ENCODE measurements around the gene TET2.
A peak's percentile ranks its signal among the peaks of the same experiment; 100 is the strongest.

Gene TET2

DNA sequence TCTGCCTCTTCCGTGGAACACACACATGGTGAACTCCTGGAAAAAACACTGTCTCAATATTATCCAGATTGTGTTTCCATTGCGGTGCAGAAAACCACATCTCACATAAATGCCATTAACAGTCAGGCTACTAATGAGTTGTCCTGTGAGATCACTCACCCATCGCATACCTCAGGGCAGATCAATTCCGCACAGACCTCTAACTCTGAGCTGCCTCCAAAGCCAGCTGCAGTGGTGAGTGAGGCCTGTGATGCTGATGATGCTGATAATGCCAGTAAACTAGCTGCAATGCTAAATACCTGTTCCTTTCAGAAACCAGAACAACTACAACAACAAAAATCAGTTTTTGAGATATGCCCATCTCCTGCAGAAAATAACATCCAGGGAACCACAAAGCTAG, 87.9 kb downstream of the TET2 start:
- no peak for DNase-seq (ENCODE audit: low spot score)

- no peak for DNase-seq (ENCODE audit: low spot score)
Observed at GRCh38 chr4:105236202-105236915, 89.7 kb downstream of the TET2 start.

GRCh38 chr4:105236916-105237311, 90.2 kb downstream of the TET2 start:
- no peak for DNase-seq (ENCODE audit: low spot score)

- DNase-seq (ENCODE audit: low spot score), result no peak
Observed at GRCh38 chr4:105240037-105240436, 93.4 kb downstream of the TET2 start.

GRCh38 chr4:105241451-105241850, 94.8 kb downstream of the TET2 start:
- DNase-seq (ENCODE audit: low spot score), result no peak

GRCh38 chr4:105243446-105243845, 96.8 kb downstream of the TET2 start:
- no peak for DNase-seq (ENCODE audit: low spot score)

DNA sequence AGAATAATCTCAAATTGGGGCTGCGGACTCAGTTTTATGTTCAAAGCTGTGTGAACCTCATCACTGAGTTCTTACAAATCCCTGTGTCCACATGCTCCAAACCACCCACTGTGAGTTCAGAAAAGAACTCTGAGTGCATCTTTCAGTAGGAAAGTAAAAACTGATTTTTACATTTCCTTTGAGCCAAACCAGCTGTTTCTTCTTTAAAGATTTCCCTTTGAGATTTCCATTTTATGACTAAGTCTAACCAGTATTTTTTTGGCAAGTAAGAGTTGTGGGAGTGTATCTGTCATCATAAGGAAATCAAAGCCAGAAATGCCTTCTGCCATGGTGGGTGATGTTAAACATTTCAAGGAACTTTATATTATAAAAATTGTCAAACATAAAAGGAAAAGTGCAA, 100.0 kb downstream of the TET2 start:
- peak; percentile 56 for DNase-seq (ENCODE audit: low spot score)

DNA sequence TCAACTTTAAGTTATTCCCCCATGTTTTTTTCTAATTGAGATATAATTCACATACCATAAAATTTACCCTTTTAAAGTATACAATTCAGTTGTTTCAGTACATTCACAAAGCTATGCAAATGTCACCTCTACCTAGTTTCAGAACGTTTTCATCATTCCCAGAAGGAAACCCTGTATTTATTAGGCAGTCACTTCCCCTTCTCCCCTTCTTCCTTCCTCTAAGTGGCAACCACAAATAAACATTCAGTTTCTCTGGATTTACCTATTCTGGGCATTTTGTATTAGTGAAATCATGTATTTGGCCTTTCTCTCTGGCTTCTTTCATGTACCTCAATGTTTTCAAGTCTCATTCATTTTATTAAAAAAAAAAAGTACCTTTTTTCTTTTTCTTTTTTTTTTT, 101.9 kb downstream of the TET2 start:
- DNase-seq (ENCODE audit: low spot score), result no peak

DNA sequence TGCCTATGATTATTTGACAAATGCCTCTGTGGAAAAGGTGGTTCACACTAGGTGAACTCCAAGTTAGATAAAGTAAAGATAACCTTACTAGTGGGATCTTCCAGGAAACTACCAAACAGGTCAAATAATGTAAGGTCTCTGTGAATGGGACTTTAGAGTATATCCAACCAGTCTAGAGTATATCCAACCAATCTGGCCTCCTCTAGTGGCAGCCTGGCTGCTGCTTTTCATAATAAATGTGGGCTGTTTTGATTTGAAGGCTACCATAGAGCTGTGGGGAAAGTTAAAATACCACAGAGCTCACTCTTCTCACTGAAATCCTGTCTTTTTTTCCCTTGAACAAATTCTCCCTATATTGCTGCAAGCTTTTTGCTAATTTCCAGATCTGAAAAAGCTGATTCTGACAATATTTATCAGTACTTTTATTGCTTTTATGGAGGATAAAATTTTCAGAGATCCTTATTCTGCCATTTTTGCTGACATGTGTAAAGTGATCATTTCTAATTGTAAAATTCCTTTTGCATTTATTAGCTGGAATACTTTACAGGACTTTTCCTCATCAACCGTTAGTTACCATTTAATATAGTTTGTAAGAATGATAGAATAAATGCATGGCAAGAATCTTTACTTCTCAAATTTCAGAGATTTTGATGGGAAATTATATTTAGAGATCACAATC, 111.3 kb downstream of the TET2 start:
- DNase-seq (ENCODE audit: low spot score), result no peak

DNA sequence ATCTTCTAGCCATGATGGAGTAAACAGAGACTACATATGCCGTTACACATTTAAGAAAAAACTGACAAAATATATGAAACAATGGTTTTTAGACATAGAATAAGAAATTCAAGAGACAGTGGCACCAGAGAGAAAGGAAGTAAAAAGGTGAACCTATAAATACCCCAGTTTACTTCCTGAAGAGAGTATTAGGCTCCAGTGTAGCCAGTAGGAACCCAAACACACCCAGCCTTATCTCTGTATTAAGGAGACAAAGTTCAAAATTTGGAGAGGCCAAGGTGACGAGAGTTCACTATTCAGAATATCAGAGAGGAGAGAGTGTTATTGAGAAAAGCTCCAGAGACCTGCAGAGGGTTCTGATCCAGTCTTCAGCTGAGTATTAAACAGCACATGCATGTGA, 119.0 kb downstream of the TET2 start:
- DNase-seq (ENCODE audit: low spot score), result no peak

DNA sequence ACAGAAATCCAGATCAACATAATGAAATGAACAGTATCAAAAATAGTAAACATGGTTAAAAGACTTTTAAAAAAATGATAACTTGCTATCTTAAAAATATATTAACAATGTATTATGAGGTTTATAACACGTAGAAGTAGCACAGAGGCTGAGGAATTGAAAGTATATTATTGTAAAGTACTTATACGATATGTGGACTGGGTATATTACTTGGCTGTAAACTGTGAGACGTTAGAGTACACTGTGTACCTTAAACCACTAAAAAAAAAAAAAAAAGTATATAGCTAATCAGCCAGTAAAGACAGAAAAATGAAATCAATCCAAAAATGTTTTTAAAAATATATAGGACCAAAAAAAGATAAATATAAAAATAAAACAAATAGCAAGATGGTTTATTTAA, 120.6 kb downstream of the TET2 start:
- DNase-seq (ENCODE audit: low spot score), result no peak

- DNase-seq (ENCODE audit: low spot score), result no peak
Observed at GRCh38 chr4:105272002-105272401, 125.3 kb downstream of the TET2 start.

DNA sequence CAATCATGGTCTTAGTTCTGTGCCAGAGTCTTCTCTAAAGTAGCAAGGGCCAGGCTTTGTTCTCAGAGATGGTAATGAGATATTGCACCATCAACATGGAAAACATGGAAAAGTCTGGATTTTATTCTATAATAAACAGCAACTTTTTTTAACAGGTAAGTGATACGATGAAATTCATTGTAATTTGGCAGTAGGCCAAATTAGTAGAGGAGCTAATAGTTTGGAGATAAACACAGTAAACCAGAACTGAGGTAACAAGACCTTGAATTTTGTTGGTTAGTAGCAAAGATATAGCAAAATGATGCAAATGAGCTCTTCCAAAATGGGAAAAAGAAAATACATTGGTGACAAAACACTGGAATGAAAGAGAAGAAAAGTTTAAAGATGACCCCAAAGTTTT, 126.6 kb downstream of the TET2 start:
- no peak for DNase-seq (ENCODE audit: low spot score)

GRCh38 chr4:105274090-105274489, 127.4 kb downstream of the TET2 start:
- DNase-seq (ENCODE audit: low spot score), result no peak

GRCh38 chr4:105274504-105274903, 127.8 kb downstream of the TET2 start:
- DNase-seq (ENCODE audit: low spot score), result no peak

- DNase-seq (ENCODE audit: low spot score), result no peak
Observed at GRCh38 chr4:105276361-105277104, 129.9 kb downstream of the TET2 start.

DNA sequence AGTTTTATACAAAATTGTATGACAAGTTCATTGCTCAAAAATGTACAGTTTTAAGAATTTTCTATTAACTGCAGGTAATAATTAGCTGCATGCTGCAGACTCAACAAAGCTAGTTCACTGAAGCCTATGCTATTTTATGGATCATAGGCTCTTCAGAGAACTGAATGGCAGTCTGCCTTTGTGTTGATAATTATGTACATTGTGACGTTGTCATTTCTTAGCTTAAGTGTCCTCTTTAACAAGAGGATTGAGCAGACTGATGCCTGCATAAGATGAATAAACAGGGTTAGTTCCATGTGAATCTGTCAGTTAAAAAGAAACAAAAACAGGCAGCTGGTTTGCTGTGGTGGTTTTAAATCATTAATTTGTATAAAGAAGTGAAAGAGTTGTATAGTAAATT, 131.0 kb downstream of the TET2 start:
- no peak for DNase-seq (ENCODE audit: low spot score)

- DNase-seq (ENCODE audit: low spot score), result no peak
Observed at GRCh38 chr4:105279314-105279713, 132.6 kb downstream of the TET2 start.

DNA sequence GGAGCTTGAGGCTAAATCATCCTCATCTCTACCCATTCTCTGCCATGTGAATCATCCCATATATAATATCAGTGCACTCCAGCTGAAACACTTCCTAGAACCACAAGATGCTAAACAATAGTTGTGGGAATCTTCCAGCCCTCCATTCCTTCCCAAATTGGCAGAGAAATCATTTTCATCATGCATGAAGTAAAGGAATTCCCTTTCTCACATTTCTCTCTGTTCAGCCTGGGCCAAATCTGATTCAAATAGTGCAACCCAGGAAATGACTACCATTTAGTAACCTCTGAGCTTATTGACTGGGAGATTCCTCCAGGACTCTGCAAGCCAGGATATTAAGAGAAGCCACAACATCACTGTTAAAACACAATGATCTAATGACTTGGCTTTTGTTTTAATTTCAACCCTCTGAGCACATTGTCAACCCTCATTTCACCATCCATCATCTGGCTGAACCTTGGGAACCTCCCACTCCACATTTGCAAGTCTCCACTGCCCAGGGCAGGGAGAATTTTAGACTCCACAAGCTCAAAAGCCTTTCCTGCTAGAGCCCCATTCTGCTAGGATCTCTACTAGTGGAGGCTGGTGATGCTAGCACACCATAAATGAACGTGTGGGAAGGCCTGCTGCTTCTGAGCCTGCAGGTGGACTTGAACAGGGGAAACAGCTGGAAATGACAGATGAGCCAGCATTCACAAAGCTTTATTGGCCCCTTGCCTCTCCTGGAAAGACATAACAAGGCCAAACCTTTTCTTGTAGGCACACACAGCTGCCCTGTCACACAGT, 133.9 kb downstream of the TET2 start:
- peak; percentile 77 for DNase-seq (ENCODE audit: low spot score)

- no peak for DNase-seq (ENCODE audit: low spot score)
Observed at GRCh38 chr4:105281124-105281415, 134.4 kb downstream of the TET2 start.

DNA sequence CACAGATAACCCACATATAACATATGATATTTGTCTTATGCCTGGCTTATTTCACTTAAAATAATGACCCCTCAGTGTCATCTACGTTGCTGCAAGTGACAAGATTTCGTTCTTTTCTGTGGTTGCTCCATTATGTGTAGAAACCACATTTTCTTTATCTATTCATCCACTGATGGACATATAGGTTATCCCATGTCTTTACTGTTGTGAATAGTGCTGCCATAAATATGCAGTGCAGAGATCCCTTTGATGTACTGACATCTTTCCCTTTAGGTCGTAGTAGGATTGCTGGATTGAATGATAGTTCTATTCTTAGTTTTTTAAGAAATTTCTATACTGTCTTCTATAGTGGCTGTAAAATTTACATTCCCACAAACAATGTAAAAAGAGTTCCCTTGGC, 135.8 kb downstream of the TET2 start:
- DNase-seq (ENCODE audit: low spot score), result no peak

DNA sequence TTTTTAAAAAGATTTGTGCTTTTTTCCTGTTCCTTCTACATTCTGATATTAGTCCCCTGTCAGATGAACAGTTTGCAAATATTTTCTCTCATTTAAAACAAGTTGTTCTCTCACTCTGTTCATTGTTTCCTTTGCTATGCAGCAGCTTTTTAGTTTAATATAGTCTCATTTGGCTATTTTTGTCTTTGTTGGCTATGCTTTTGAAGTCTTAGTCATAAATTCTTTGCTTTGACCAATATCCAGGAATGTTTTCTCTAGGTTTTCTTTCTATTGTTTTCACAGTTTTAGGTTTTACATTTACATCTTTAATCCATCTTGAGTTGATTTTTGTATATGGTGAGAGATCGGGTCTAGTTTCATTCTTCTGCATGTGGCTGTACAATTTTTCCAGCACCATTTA, 136.8 kb downstream of the TET2 start:
- DNase-seq (ENCODE audit: low spot score), result no peak

DNA sequence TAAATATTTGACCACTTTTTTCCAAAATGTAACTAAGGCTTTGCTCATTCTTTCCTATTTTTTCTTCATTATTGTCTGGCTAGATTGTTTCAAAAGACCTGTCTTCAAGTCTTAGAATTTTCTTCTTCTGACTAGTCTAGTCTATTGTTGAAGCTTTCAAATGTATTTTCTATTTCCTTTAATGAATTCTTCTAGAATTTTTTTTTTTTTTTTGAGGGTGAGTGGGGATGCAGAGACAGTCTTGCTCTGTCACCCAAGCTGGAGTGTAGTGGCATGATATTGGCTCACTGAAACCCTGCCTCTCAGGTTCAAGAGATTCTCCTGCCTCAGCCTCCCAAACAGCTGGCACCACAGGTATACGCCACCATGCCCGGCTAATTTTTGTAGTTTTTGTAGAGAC, 141.4 kb downstream of the TET2 start:
- DNase-seq (ENCODE audit: low spot score), result no peak

Measured in AG20443 (cell line).